ENCODE measurements around the gene OR52B6.

- TF ChIP-seq CTCF (IDR thresholded peaks at IDR 0.05) (no peak), POLR2A (IDR thresholded peaks at IDR 0.05) (no peak)
Observed at GRCh38 chr11:5574654-5575053, 6.0 kb upstream of the OR52B6 start.
